HepG2 (cell line): ENCODE data around the gene ARMH3.

ENCODE experiments used
- CTCF ChIP-seq: sonication (generic); formaldehyde crosslinking; IDR thresholded peaks from 2 replicates; pipeline ENCODE4 v1.5.0; 2020; ENCODE audit warnings: mild to moderate bottlenecking, missing genetic modification reagents, moderate library complexity
- E2F5 ChIP-seq: sonication (generic); formaldehyde crosslinking; conservative IDR thresholded peaks from 2 replicates; pipeline ENCODE4 v1.4.0; 2020; ENCODE audit warnings: missing genetic modification reagents
- RNF2 ChIP-seq: fragments of 450-650 bp; conservative IDR thresholded peaks from 2 replicates; pipeline ENCODE4 v1.6.1; 2016; ENCODE audit warnings: low read depth
- SRF ChIP-seq: IDR thresholded peaks from 2 replicates; pipeline ENCODE4 v1.6.1; 2011; ENCODE audit warnings: mild to moderate bottlenecking, low read depth, low read length, moderate library complexity

- TF ChIP-seq CTCF (no peak), SRF (no peak), RNF2 (no peak), E2F5 (CRISPR knock-in tag) (no peak)
These were observed 224.7 kb downstream of the ARMH3 start for GRCh38 chr10:101831169-101831811.
